Activated CD8-positive, alpha-beta T cell treated with anti-CD3 and anti-CD28 coated beads for 36 hours (primary cell): ENCODE measurements around the gene TRAF3IP1. TPM values are rescaled to one million over a fixed set of nuclear protein-coding genes. Genes with fewer than 3 reads are reported as not detected.

ENCODE experiments used
- ATAC-seq: fragments of 200-7000 bp; cut with Tn5 transposase; one replicate; pipeline ENCODE4 v1.10.0; 2021; ENCODE audit warnings: mild to moderate bottlenecking, moderate library complexity
- CTCF ChIA-PET: fragments of 350-600 bp; sonication (Branson Sonifier 250); formaldehyde crosslinking; loops from one replicate; lab custom pipeline; 2021; ENCODE audit warnings: antibody characterized with exemption; lab: Charles Lee
- POLR2A ChIA-PET: fragments of 350-600 bp; sonication (Branson Sonifier 250); formaldehyde crosslinking; loops from one replicate; lab custom pipeline; 2021; ENCODE audit warnings: antibody characterized with exemption; lab: Charles Lee
- DNase-seq: peaks from one replicate; pipeline ENCODE4 v3.0.0-alpha.2; 2020
- H3K27ac Mint-ChIP-seq: one replicate; pipeline ENCODE4 v1.8.0; 2021; ENCODE audit warnings: mild to moderate bottlenecking, mixed read lengths
- H3K27me3 Mint-ChIP-seq: one replicate; pipeline ENCODE4 v1.8.0; 2021; ENCODE audit warnings: mixed read lengths
- H3K36me3 Mint-ChIP-seq: one replicate; pipeline ENCODE4 v1.8.0; 2021; ENCODE audit warnings: low read depth, mixed read lengths
- H3K4me1 Mint-ChIP-seq: one replicate; pipeline ENCODE4 v1.8.0; 2021; ENCODE audit warnings: low read depth, mixed read lengths
- H3K4me3 Mint-ChIP-seq: one replicate; pipeline ENCODE4 v1.8.0; 2021; ENCODE audit warnings: mild to moderate bottlenecking, moderate library complexity, mixed read lengths
- H3K9me3 Mint-ChIP-seq: one replicate; pipeline ENCODE4 v1.8.0; 2021; ENCODE audit warnings: mixed read lengths
- intact Hi-C: fragments of 100-400 bp; cut with micrococcal nuclease; formaldehyde crosslinking; loops from one replicate; pipeline ENCODE4 v1.10.0; 2022
- total RNA-seq, 2 experiments: library from RNA; stranded (reverse); gene quantifications; one replicate each; pipeline ENCODE4 v1.2.3, GENCODE V29; 2021
- TF ChIP-seq, protein P1 (sequence below): fragments of 200-600 bp; IDR thresholded peaks from one replicate; pipeline ENCODE4 v1.8.0; 2022; ENCODE audit warnings: antibody characterized with exemption, mild to moderate bottlenecking

The TRAF3IP1 gene
- total RNA-seq, 2 experiments from 2014 or later = 7.1 to 7.9 TPM

DNA sequence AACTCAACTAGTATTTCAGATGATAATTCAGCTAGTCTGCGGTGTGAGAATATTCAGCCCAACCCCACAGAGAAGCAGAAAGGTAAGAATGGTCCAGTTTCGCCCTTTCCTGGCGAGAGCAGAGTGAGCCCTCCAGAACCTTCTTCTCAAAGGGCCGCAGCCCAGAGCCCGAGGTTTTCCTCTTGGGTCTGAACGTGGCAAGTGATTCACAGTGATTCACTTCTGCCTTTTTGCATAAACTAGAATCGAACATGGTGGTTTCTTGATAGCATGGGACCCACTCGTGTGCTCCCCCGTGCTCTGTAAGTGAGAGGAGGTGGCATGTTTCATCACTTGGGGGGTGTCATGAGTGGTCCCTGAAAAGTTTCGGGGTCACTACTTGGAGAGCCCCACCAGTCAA lies 24.2 kb downstream of the TRAF3IP1 start:
- Mint-ChIP-seq H3K27me3 (no peaks in the 10 kb centered on the region), H3K36me3 (peaks cover 5% of the 10 kb centered on the region), H3K9me3 (no peaks in the 10 kb centered on the region), H3K27ac (no peak overlapping the region), H3K4me3 (no peak overlapping the region), H3K4me1 (peaks cover 3% of the 10 kb centered on the region)
- intact Hi-C loops = no loop called here
- no peak for DNase-seq
- ATAC-seq = no peak
- TF ChIP-seq, protein P1, sequence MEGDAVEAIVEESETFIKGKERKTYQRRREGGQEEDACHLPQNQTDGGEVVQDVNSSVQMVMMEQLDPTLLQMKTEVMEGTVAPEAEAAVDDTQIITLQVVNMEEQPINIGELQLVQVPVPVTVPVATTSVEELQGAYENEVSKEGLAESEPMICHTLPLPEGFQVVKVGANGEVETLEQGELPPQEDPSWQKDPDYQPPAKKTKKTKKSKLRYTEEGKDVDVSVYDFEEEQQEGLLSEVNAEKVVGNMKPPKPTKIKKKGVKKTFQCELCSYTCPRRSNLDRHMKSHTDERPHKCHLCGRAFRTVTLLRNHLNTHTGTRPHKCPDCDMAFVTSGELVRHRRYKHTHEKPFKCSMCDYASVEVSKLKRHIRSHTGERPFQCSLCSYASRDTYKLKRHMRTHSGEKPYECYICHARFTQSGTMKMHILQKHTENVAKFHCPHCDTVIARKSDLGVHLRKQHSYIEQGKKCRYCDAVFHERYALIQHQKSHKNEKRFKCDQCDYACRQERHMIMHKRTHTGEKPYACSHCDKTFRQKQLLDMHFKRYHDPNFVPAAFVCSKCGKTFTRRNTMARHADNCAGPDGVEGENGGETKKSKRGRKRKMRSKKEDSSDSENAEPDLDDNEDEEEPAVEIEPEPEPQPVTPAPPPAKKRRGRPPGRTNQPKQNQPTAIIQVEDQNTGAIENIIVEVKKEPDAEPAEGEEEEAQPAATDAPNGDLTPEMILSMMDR = no peak
- POLR2A ChIA-PET = no interaction called here
- CTCF ChIA-PET = interaction anchor here (1.3 kb wide), 2 partner anchors 26 to 81 kb away, joined by 3 to 4 read pairs; no protein-coding TSS in a partner anchor

DNA sequence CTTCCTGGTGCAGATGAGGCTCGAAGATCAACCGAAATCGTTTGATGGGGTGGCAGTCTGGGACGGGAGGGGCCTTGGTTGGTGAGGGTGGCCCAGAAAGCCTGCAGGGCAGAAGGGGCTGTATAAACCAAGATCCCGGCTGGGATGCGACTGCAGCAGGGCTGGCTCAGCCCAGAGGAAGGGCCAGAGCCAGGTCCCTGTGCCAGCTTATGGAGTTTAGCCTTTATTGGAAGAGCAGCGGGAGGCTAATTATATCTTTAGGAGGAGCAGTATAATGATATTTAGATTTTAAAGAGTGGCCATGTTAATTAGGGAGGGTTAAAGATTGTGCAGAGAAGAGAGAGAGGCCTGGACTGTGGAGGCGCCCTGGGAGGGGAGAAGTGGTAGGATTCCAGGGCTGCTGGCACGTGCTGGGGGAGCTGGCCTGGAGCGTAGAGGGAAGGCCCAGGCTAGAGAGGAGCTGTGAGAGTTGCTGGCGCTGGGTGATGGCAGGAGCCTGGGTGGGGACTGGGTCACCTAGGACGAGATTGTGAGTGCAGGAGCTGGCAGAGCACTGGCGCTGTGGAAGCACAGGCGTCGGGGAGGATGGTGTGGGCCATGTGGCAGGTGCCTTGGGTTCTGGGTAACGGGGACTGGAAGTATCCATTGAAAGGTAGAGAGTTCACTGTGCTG lies 25.1 kb downstream of the TRAF3IP1 start:
- ChIA-PET CTCF (no interaction called here), POLR2A (interaction anchor here (0.6 kb wide), 1 partner anchor 101 kb away, joined by 3 read pairs; no protein-coding TSS in a partner anchor)
- TF ChIP-seq, protein P1 = no peak
- Mint-ChIP-seq H3K4me1 (no peaks in the 10 kb centered on the region), H3K36me3 (peaks cover 5% of the 10 kb centered on the region), H3K27me3 (no peaks in the 10 kb centered on the region), H3K9me3 (no peaks in the 10 kb centered on the region), H3K4me3 (no peak overlapping the region), H3K27ac (no peak overlapping the region)
- DNase-seq = no peak
- intact Hi-C loops = no loop called here
- no peak for ATAC-seq

DNA sequence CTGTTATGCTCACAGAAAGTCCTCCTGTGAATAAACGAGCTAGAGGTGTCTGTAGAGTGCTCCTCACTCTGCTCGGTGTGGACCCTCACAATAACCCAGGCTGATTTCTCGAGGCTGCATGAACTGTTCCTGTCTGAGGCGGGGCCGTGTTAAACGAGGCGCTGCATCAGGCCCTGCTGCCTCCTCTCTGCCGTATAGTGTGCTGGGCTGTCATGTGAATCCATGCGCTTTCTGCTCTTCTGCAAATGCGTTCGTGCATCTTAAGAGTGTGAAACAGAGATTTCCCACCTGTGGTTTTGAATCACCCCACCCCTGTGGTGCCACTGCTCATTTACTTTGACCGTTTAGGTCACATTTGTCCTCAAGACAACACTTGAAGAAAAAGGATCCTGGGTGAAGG lies 26.2 kb downstream of the TRAF3IP1 start:
- DNase-seq (no peak), ATAC-seq (no peak)
- ChIA-PET CTCF (no interaction called here), POLR2A (no interaction called here)
- no peak overlapping the region for H3K4me3 Mint-ChIP-seq
- no peaks in the 10 kb centered on the region for H3K27me3 Mint-ChIP-seq
- H3K4me1 Mint-ChIP-seq = no peaks in the 10 kb centered on the region
- H3K27ac Mint-ChIP-seq = no peak overlapping the region
- H3K36me3 Mint-ChIP-seq = peaks cover 5% of the 10 kb centered on the region
- intact Hi-C loops = no loop called here
- H3K9me3 Mint-ChIP-seq = no peaks in the 10 kb centered on the region
- TF ChIP-seq, protein P1 = no peak

DNA sequence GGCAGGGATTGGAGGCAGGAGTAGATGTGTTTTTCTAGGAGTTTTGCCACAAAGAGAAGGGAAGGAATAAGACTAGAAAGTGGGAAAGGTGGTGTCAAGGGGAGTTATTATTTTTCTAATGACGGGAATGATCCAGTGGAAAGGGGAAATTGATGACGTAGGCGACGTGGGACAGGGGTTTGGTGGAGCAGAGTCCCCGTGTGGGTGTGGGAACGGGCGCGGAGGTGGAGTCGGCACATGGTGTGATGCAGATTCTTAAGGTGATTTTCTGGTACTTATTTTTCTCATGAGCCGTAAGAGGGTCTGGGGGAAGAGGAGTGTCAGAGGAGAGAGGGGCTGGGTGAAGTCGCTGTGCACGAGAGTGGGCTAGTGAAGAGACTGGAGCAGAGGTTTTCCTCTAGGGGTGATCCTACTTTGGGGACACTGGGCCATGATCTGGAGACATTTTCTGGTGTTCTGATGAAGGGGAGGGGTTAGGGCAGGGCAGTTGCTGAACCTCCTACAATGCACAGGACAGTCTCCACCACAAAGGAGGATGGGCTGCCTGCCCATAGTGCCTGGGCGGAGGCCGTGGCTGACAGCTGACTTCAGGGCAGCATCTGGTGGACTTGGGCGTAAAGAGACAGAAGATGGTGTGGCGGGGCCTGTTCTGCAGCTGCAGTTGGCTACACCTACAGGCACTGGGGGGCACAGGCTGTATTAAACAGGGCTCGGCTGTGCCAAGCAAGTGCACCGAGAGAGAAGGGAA lies 30.0 kb downstream of the TRAF3IP1 start:
- CTCF ChIA-PET = no interaction called here
- peaks cover 5% of the 10 kb centered on the region for H3K36me3 Mint-ChIP-seq
- intact Hi-C loops = no loop called here

More for the DNA sequence above, 30.0 kb downstream of the TRAF3IP1 start:
- H3K4me1 Mint-ChIP-seq = no peaks in the 10 kb centered on the region
- H3K9me3 Mint-ChIP-seq = no peaks in the 10 kb centered on the region
- ATAC-seq (no peak), DNase-seq (no peak)
- no peaks in the 10 kb centered on the region for H3K27me3 Mint-ChIP-seq
- POLR2A ChIA-PET = no interaction called here
- TF ChIP-seq, protein P1 = no peak
- no peak overlapping the region for H3K27ac Mint-ChIP-seq
- no peak overlapping the region for H3K4me3 Mint-ChIP-seq
